SIG-M5 treated with dmso at 0.1 percent for 504 hours (cell line): Measurements from ENCODE around the gene RABEP1.
"Not testable (repeated sequence)": the region's sequence is repeated elsewhere in the genome, so short reads cannot be mapped to it uniquely, and the experiment has no call there.

Experiments
- DNase-seq: peaks from one replicate; lab custom pipeline; 2025; ENCODE audit not compliant: unreplicated experiment; lab: John Stamatoyannopoulos, UW

Gene RABEP1

GRCh38 chr17:5281814-5282641, at the start of gene RABEP1:
TSS of gene RABEP1 (plus strand) at chr17:5282284. CDS start at chr17:5282487, 203 bp downstream.
- DNase-seq = peak; percentile 69

GRCh38 chr17:5233492-5233891, 48.6 kb upstream of the RABEP1 start:
- DNase-seq = not testable (repeated sequence)

GRCh38 chr17:5234645-5235576, 47.2 kb upstream of the RABEP1 start, which contains the start of gene SCIMP:
TSS of gene SCIMP (minus strand) at chr17:5234860. CDS start at chr17:5234755, 105 bp downstream.
- peak; percentile 74 for DNase-seq

GRCh38 chr17:5236938-5237540, 45.0 kb upstream of the RABEP1 start:
- DNase-seq = no peak

GRCh38 chr17:5237541-5238016, 44.5 kb upstream of the RABEP1 start:
- peak; percentile 50 for DNase-seq

GRCh38 chr17:5238333-5238732, 43.8 kb upstream of the RABEP1 start:
- no peak for DNase-seq

- DNase-seq = not testable (repeated sequence)
Measured at GRCh38 chr17:5239769-5240168, 42.3 kb upstream of the RABEP1 start.

- no peak for DNase-seq
Measured at GRCh38 chr17:5241861-5242671, 40.0 kb upstream of the RABEP1 start.

- no peak for DNase-seq
Measured at GRCh38 chr17:5247621-5248020, 34.5 kb upstream of the RABEP1 start.

GRCh38 chr17:5248821-5249479, 33.1 kb upstream of the RABEP1 start:
- no peak for DNase-seq

- peak; percentile 76 for DNase-seq
Measured at GRCh38 chr17:5249615-5250014, 32.5 kb upstream of the RABEP1 start.

- DNase-seq = no peak
Measured at GRCh38 chr17:5254414-5254813, 27.7 kb upstream of the RABEP1 start.

- peak; percentile 47 for DNase-seq
Measured at GRCh38 chr17:5254903-5255521, 27.1 kb upstream of the RABEP1 start.

- no peak for DNase-seq
Measured at GRCh38 chr17:5257124-5257523, 25.0 kb upstream of the RABEP1 start.

- no peak for DNase-seq
Measured at GRCh38 chr17:5260542-5260941, 21.5 kb upstream of the RABEP1 start.

GRCh38 chr17:5262416-5262991, 19.6 kb upstream of the RABEP1 start:
- DNase-seq = no peak

- DNase-seq = no peak
Measured at GRCh38 chr17:5263441-5263840, 18.6 kb upstream of the RABEP1 start.

GRCh38 chr17:5264893-5265292, 17.2 kb upstream of the RABEP1 start:
- DNase-seq = no peak
